SK-N-SH (cell line): ENCODE results near the gene PHACTR3. TPM values are rescaled to one million over a fixed set of nuclear protein-coding genes. Genes with fewer than 3 reads are reported as not detected.

ENCODE experiments used
- CTCF ChIA-PET: fragments of 300-600, 350-600 bp; formaldehyde crosslinking; extraction: SDS; loops from one replicate; lab custom pipeline; 2021; lab: Yijun Ruan, JAX
- POLR2A ChIA-PET: fragments of 350-600 bp; sonication (Branson Sonifier 250); formaldehyde crosslinking; extraction: SDS; loops from one replicate; lab custom pipeline; 2020; ENCODE audit warnings: antibody characterized with exemption, inconsistent platforms; lab: Yijun Ruan, JAX
- DNase-seq: peaks from one replicate; pipeline ENCODE4 v3.0.0; 2012
- H2AFZ ChIP-seq: fragments of 200-600 bp; sonication (generic); 2 replicates; pipeline ENCODE4 v1.8.1; 2016; ENCODE audit warnings: antibody characterized with exemption, mild to moderate bottlenecking, low read depth
- H3F3A ChIP-seq: fragments of 200-600 bp; sonication (generic); replicated peaks from 2 replicates; pipeline ENCODE3; 2016; ENCODE audit warnings: antibody characterized with exemption, mild to moderate bottlenecking; ENCODE audit not compliant: insufficient read depth
- H3K27ac ChIP-seq, 2 experiments: fragments of 200-500 bp in 1 of 2; fragments of 200-600 bp in 1 of 2; sonication (Bioruptor generic) in 1 of 2; sonication (generic), shearing (Covaris generic) in 1 of 2; 2 replicates each; pipeline versions ENCODE4 v1.5.1 to v1.6.1; 2014 to 2016; ENCODE audit warnings: low read depth in 2 of 2, inconsistent platforms in 1 of 2, low read length in 1 of 2, mild to moderate bottlenecking in 1 of 2, mixed read lengths in 1 of 2
- H3K27me3 ChIP-seq: fragments of 200-600 bp; sonication (generic), shearing (Covaris generic); 2 replicates; pipeline ENCODE4 v1.6.1; 2016; ENCODE audit warnings: mixed run types; ENCODE audit not compliant: insufficient read depth
- H3K36me3 ChIP-seq, 2 experiments: fragments of 200-500 bp in 1 of 2; fragments of 200-600 bp in 1 of 2; sonication (Bioruptor generic) in 1 of 2; sonication (generic) in 1 of 2; replicated peaks in 1 of 2; 2 replicates each; pipeline versions ENCODE3 to v1.5.1; 2014 to 2016; ENCODE audit warnings: low read length in 1 of 2, mild to moderate bottlenecking in 1 of 2; ENCODE audit not compliant: insufficient read depth in 2 of 2, control insufficient read depth in 1 of 2
- H3K4me1 ChIP-seq, 2 experiments: fragments of 200-500 bp in 1 of 2; fragments of 200-600 bp in 1 of 2; sonication (Bioruptor generic) in 1 of 2; sonication (generic), shearing (Covaris generic) in 1 of 2; 2 replicates each; pipeline versions ENCODE4 v1.5.1 to v1.6.1; 2014 to 2016; ENCODE audit warnings: low read depth in 1 of 2, low read length in 1 of 2, mixed run types in 1 of 2; ENCODE audit not compliant: insufficient read depth in 2 of 2, control insufficient read depth in 1 of 2
- H3K4me2 ChIP-seq: fragments of 200-600 bp; sonication (generic), shearing (Covaris generic); 2 replicates; pipeline ENCODE4 v1.6.1; 2017; ENCODE audit warnings: mixed run types
- H3K4me3 ChIP-seq, 2 experiments: fragments of 200-500 bp in 1 of 2; fragments of 200-600 bp in 1 of 2; sonication (Bioruptor generic) in 1 of 2; sonication (generic), shearing (Covaris generic) in 1 of 2; 2 replicates each; pipeline versions ENCODE4 v1.5.1 to v1.8.1; 2014 to 2016; ENCODE audit warnings: low read depth in 2 of 2, inconsistent platforms in 1 of 2, low read length in 1 of 2, mild to moderate bottlenecking in 1 of 2, mixed read lengths in 1 of 2, moderate library complexity in 1 of 2
- H3K79me2 ChIP-seq: fragments of 200-600 bp; sonication (generic); 2 replicates; pipeline ENCODE4 v1.8.1; 2017; ENCODE audit warnings: mild to moderate bottlenecking; ENCODE audit not compliant: insufficient read depth
- H3K9ac ChIP-seq: fragments of 200-600 bp; sonication (generic); 2 replicates; pipeline ENCODE4 v1.6.1; 2017; ENCODE audit warnings: mixed run types
- H3K9me2 ChIP-seq: fragments of 200-600 bp; sonication (generic); 2 replicates; pipeline ENCODE4 v1.6.1; 2017; ENCODE audit warnings: mixed run types
- H3K9me3 ChIP-seq: fragments of 200-600 bp; sonication (generic); 2 replicates; pipeline ENCODE4 v1.6.1; 2017; ENCODE audit warnings: mixed run types, mild to moderate bottlenecking, moderate library complexity
- H4K20me1 ChIP-seq: fragments of 200-600 bp; sonication (generic); 2 replicates; pipeline ENCODE4 v1.6.1; 2017; ENCODE audit warnings: mild to moderate bottlenecking, mixed run types; ENCODE audit not compliant: insufficient read depth
- ELF1 ChIP-seq: IDR thresholded peaks from 2 replicates; pipeline ENCODE4 v1.4.0; 2012
- FOSL2 ChIP-seq: IDR thresholded peaks from 2 replicates; pipeline ENCODE4 v1.4.0; 2012; ENCODE audit warnings: low read depth, mild to moderate bottlenecking, moderate library complexity, borderline replicate concordance
- GATA2 ChIP-seq: sonication (generic); formaldehyde crosslinking; IDR thresholded peaks from 2 replicates; pipeline ENCODE4 v1.5.0; 2020; ENCODE audit warnings: mild to moderate bottlenecking, missing genetic modification reagents
- JUND ChIP-seq: IDR thresholded peaks from 2 replicates; pipeline ENCODE4 v1.4.0; 2012
- MEF2A ChIP-seq: IDR thresholded peaks from 2 replicates; pipeline ENCODE4 v1.4.0; 2012; ENCODE audit warnings: low read depth, borderline replicate concordance
- MXI1 ChIP-seq: IDR thresholded peaks from 2 replicates; pipeline ENCODE4 v1.6.1; 2012; ENCODE audit warnings: mild to moderate bottlenecking, low read depth, low read length, improper control_type of control experiment
- NFIC ChIP-seq: IDR thresholded peaks from 2 replicates; pipeline ENCODE4 v1.4.0; 2012; ENCODE audit warnings: borderline replicate concordance
- RCOR1 ChIP-seq: fragments of 150-350 bp; IDR thresholded peaks from 2 replicates; pipeline ENCODE4 v1.6.1; 2017; ENCODE audit warnings: antibody characterized with exemption, low read length
- RFX5 ChIP-seq: IDR thresholded peaks from 2 replicates; pipeline ENCODE4 v1.6.1; 2012; ENCODE audit warnings: mild to moderate bottlenecking, improper control_type of control experiment, low read length
- TAF1 ChIP-seq: IDR thresholded peaks from 2 replicates; pipeline ENCODE4 v1.6.1; 2012; ENCODE audit warnings: low read depth, mild to moderate bottlenecking, low read length, moderate library complexity, borderline replicate concordance
- TCF12 ChIP-seq: IDR thresholded peaks from 2 replicates; pipeline ENCODE4 v1.4.0; 2012
- TEAD4 ChIP-seq: IDR thresholded peaks from 2 replicates; pipeline ENCODE4 v1.4.0; 2012; ENCODE audit warnings: mild to moderate bottlenecking, borderline replicate concordance; ENCODE audit not compliant: insufficient read depth
- WGBS: methylation state at CpG from one replicate; pipeline ENCODE4 v1.1.6; 2017; ENCODE audit warnings: low lambda C conversion rate; 5-methylcytosine and 5-hydroxymethylcytosine counted together
- polyA plus RNA-seq, 3 experiments: library from polyadenylated mRNA; depleted of rRNA; stranded (reverse); fragments of >200 nt; gene quantifications; 2 replicates each; pipeline ENCODE4 v1.2.3, GENCODE V29; 2012
- TF ChIP-seq, protein P1 (sequence below): IDR thresholded peaks from 2 replicates; pipeline ENCODE4 v1.6.1; 2012; ENCODE audit warnings: mild to moderate bottlenecking, low read depth, low read length, moderate library complexity
- TF ChIP-seq, protein P2 (sequence below): fragments of 150-350 bp; IDR thresholded peaks from 2 replicates; pipeline ENCODE4 v1.6.1; 2016; ENCODE audit warnings: mild to moderate bottlenecking, low read depth, low read length
- TF ChIP-seq, protein P3 (sequence below): IDR thresholded peaks from 2 replicates; pipeline ENCODE4 v1.4.0; 2012; ENCODE audit warnings: low read depth
- TF ChIP-seq, protein P4 (sequence below): IDR thresholded peaks from 2 replicates; pipeline ENCODE4; 2012

PHACTR3 gene
- polyA plus RNA-seq, 1 of the 3 experiments (the other 2 are of a cell fraction), result 0.10 TPM

DNA sequence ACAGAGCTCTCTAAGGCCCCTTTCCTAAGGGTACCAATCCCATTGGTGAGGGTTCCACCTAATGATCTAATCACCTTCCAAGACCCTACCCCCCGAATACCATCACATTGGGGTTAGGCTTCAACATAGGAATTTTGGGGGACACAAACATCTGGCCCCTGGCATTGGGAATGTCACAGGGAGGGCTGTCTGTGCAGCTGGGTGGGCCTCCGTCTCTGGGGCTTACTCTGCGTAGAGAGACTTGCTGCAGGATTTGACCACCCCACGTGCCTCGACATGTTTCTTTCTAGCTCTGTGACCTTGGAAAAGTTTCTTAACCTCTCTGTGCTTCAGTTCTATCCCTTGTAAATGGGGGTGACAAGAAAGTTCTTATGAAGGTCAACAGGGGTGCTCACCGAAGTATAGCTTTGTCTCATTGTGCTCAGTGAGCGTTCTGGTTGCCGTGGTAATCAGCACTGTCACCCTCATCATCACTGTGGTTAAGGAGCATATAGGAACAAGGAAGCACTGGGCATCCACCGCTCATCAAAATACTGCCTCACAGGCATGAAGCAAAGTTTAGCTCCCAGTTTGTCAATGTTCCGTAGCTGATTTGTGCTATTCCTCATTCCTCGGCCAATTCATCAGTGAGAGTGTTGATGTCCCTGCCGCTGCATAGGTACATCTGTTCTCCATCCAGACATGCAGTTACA, 176.3 kb downstream of the PHACTR3 start (continued):
- no peak for TF ChIP-seq TAF1

DNA sequence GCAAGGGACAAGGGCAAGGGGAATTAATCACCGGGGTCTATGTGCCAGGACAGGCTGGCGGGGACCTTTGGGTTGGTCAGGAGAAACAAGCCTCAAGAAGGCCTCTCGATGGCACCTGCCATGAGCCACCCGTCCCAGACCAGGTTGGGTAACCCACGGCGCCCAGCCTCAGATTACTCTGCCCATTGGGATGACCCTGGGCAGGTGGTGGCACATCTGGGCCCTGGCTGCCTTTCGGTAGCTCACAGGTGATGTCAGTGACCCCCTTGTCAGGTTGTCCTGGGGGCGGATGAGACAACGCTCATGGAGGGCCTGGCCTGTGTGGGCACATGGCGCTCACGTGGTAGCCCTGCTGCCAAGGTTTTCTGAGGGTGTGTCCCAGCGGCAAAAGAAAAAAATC, 176.9 kb downstream of the PHACTR3 start:
- ChIA-PET POLR2A (no interaction called here), CTCF (interaction anchor here (0.7 to 7.7 kb wide), 7 partner anchors 8 to 183 kb away, joined by 3 to 170 read pairs (median 5); no protein-coding TSS in a partner anchor)
- TF ChIP-seq RCOR1, result no peak
- TF ChIP-seq TAF1, result no peak
- TF ChIP-seq, protein P1, sequence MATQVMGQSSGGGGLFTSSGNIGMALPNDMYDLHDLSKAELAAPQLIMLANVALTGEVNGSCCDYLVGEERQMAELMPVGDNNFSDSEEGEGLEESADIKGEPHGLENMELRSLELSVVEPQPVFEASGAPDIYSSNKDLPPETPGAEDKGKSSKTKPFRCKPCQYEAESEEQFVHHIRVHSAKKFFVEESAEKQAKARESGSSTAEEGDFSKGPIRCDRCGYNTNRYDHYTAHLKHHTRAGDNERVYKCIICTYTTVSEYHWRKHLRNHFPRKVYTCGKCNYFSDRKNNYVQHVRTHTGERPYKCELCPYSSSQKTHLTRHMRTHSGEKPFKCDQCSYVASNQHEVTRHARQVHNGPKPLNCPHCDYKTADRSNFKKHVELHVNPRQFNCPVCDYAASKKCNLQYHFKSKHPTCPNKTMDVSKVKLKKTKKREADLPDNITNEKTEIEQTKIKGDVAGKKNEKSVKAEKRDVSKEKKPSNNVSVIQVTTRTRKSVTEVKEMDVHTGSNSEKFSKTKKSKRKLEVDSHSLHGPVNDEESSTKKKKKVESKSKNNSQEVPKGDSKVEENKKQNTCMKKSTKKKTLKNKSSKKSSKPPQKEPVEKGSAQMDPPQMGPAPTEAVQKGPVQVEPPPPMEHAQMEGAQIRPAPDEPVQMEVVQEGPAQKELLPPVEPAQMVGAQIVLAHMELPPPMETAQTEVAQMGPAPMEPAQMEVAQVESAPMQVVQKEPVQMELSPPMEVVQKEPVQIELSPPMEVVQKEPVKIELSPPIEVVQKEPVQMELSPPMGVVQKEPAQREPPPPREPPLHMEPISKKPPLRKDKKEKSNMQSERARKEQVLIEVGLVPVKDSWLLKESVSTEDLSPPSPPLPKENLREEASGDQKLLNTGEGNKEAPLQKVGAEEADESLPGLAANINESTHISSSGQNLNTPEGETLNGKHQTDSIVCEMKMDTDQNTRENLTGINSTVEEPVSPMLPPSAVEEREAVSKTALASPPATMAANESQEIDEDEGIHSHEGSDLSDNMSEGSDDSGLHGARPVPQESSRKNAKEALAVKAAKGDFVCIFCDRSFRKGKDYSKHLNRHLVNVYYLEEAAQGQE, result no peak
- no peak for TF ChIP-seq GATA2 (CRISPR knock-in tag)
- no peak for TF ChIP-seq TEAD4
- no peak for TF ChIP-seq FOSL2
- no peak for TF ChIP-seq NFIC
- TF ChIP-seq TCF12, result no peak
- TF ChIP-seq RFX5, result no peak
- no peak for TF ChIP-seq ELF1
- TF ChIP-seq, protein P2, sequence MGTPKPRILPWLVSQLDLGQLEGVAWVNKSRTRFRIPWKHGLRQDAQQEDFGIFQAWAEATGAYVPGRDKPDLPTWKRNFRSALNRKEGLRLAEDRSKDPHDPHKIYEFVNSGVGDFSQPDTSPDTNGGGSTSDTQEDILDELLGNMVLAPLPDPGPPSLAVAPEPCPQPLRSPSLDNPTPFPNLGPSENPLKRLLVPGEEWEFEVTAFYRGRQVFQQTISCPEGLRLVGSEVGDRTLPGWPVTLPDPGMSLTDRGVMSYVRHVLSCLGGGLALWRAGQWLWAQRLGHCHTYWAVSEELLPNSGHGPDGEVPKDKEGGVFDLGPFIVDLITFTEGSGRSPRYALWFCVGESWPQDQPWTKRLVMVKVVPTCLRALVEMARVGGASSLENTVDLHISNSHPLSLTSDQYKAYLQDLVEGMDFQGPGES, result no peak
- TF ChIP-seq, protein P3, sequence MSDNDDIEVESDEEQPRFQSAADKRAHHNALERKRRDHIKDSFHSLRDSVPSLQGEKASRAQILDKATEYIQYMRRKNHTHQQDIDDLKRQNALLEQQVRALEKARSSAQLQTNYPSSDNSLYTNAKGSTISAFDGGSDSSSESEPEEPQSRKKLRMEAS, result no peak
- TF ChIP-seq MXI1, result no peak
- TF ChIP-seq, protein P4, sequence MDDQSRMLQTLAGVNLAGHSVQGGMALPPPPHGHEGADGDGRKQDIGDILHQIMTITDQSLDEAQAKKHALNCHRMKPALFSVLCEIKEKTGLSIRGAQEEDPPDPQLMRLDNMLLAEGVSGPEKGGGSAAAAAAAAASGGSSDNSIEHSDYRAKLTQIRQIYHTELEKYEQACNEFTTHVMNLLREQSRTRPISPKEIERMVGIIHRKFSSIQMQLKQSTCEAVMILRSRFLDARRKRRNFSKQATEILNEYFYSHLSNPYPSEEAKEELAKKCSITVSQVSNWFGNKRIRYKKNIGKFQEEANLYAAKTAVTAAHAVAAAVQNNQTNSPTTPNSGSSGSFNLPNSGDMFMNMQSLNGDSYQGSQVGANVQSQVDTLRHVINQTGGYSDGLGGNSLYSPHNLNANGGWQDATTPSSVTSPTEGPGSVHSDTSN, result no peak
- TF ChIP-seq MEF2A, result no peak
- no peak for TF ChIP-seq JUND
- no peaks in the 10 kb centered on the region for H3K27me3 ChIP-seq
- no peaks in the 10 kb centered on the region for H3K9me3 ChIP-seq
- H3F3A ChIP-seq, result no peaks in the 10 kb centered on the region
- no peak overlapping the region for H3K27ac ChIP-seq
- no peak overlapping the region for H3K4me2 ChIP-seq
- no peaks in the 10 kb centered on the region for H4K20me1 ChIP-seq
- H2AFZ ChIP-seq, result no peak overlapping the region
- H3K4me3 ChIP-seq, result no peak overlapping the region
- WGBS, result 66% methylated on average over 7 of the region's 12 CpGs
- H3K4me1 ChIP-seq, result no peaks in the 10 kb centered on the region; a peak in 1 of 4 replicates
- no peaks in the 10 kb centered on the region for H3K79me2 ChIP-seq
- no peaks in the 10 kb centered on the region for H3K36me3 ChIP-seq
- no peak overlapping the region for H3K9ac ChIP-seq
- H3K9me2 ChIP-seq, result no peaks in the 10 kb centered on the region
- DNase-seq, result no peak
